GM12874 (cell line): Measurements from ENCODE around the gene CELA3A.

Source experiments
- CTCF ChIP-seq: IDR thresholded peaks from 2 replicates; pipeline ENCODE4 v1.5.1; 2011; ENCODE audit warnings: low read depth, mild to moderate bottlenecking, control low read depth, low read length, moderate library complexity; ENCODE audit not compliant: insufficient read depth

CELA3A gene

DNA sequence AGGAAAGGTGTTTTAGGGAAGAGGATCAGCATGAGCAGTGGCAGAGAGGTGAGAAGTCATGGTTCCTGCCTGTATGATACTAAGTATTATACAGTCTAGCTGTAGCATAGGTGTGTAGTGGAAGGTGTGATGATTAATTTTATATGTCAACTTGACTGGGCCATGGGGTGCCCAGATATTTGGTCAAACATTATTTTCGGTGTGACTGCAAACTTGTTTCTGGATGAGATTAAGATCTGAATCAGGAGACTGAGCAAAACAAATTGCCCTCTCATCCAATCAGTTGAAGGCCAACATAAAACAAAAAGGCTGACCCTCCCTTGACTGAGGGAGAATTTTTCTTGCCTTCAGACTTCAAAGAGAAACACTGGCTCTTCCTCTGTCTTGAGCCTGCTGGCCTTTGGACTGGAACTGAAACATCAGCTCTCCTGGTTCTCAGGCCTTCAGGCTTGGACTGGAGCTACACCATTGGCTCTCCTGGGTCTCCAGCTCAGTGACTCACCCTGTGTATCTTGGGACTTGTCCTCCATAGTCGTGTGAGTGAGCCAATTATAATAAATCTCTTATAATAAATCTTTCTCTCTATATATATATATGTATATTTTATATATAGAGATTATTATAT is 44.3 kb downstream of the CELA3A start:
- TF ChIP-seq CTCF: no peak

DNA sequence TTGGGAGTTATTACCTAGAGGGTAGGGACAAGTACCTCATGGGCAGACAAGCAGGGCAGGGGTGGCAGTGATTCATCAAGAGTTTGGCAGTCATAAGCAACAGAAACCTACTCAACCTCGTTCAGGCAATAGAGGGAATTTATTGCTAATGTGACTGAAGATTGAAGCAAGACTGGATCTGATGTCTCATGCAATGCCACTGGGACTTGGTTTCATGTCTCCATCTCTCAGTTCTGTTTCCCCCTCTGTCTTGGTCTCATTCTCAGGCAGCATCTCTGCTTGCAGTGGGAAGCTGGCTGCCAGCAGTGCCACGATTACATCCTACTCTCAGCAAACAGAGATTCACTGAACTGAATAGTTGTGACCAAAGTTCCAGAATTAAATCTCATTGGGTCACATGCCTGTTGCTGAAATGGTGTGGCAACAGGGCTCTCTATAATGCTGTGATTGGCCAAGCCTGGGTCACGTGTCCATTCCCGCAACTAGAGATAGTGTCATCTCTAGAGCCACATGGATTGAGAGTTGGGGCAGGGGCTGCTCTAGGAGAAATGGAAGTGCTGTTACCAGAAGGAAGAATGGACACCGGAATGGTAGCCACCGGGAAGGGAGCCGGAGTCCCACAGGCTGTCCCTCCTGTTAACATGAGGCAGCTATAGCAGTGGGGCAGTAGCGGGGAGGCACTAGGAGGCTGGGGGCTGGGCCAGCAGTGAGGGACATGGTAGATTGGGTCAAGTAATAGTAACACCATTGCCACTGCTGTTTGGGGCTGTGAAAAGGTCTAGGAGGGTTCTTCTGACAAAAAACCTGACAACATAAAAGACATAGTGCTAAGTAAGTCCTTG is 47.1 kb downstream of the CELA3A start:
- no peak for TF ChIP-seq CTCF

DNA sequence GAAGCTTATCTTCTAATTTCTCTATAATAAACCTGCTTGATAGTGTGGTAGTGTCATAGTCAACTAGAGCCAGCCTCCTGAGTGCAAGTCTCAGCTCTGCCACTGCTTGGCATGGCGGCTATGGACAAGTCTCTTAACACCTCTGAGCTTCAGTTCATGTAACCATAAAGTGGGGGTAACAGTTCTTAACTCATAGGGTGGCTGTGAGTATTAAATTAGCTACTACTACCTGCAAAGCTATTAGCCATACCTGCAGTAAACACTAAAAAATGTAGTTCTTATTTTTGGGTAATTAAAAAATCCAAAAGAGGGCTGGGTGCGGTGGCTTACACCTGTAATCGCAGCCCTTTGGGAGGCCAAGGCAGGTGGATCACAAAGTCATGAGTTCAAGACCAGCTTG is 48.9 kb downstream of the CELA3A start:
- TF ChIP-seq CTCF: no peak

DNA sequence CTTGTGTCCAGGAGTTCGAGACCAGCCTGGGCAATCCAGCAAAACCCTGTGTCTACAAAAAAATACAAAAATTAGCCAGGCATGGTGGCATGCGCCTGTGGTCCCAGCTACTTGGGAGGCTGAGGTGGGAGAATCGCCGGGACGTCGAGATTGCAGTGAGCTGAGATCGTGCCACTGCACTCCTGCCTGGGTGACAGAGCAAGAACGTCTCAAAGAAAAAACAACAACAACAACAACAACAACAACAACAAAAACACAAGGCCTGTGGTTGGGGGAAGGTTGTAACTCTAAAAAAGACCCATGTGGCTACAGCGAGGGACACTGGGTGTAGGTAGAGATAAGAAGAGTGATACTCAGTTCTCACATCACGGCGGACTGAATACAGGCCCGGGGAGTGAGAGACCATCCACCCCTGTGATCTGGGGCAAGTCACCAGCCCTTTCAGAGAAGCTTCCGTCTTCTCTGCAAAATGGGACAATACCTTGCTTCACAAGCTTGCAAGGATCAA is 50.2 kb downstream of the CELA3A start:
- TF ChIP-seq CTCF: no peak

GRCh38 chr1:22052115-22053016 is 50.9 kb downstream of the CELA3A start, which contains the start of gene CDC42:
CDC42 (plus strand) TSS chr1:22052709; CDS start chr1:22078479, 25,770 bp downstream.
- TF ChIP-seq CTCF: no peak

DNA sequence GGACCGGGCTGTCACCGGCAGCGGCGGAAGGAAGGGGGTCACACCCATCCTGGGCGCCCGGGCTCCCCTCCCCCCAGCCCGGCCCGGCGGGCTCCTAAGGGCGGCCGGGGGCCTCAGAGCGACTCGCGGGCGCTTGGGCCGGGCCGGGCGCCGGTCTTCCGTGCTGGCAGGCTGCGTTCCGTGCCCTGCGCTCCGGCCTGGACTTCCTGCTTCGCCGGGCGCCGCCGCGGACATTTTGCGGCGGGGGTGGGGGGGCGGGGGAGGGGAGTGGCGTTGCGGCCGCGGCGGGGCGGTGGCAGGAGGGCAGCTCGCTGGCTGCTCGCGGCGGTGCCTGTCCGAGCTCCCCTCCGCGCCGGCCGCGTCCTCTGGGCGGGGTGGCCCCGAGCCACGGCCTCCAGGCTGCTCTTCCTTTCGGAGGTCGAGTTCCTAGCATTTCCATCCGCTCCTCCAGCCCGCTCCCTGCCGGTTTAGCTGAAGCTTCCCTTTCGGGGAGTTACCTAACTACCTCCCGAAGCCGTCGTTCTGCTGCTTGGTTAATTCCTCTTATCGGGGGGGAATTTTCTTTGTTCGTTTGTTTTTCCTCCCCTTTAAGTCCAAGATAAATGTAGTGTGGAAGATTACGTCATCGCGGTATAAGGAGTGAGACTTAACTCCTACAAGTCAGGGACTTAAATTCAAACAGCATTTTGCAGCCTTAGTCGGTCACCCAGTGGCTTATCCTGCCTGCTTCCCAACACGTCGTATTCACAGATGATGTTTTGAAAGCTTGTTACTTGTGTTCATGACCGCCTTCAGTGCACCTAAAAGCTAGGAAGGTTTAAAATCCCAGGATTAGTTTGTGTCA is 51.8 kb downstream of the CELA3A start:
- TF ChIP-seq CTCF: no peak
